Mammary epithelial cell (primary cell): ENCODE results near the gene NAB2.

Experiments
- CTCF ChIP-seq, 2 donors: IDR thresholded peaks in 1 of 2; conservative IDR thresholded peaks in 1 of 2; 2 replicates each; pipeline ENCODE4 v1.5.1; 2011 to 2012; ENCODE audit warnings: inconsistent platforms in 2 of 2, low read length in 2 of 2, mild to moderate bottlenecking in 2 of 2, control low read depth in 1 of 2, low read depth in 1 of 2; ENCODE audit not compliant: insufficient read depth in 1 of 2; ENCODE audit errors: extremely low read depth in 1 of 2
- EZH2 ChIP-seq: IDR thresholded peaks from 2 replicates; pipeline ENCODE4 v1.6.1; 2012; ENCODE audit warnings: low read length, inconsistent platforms, borderline replicate concordance

- TF ChIP-seq CTCF (conservative IDR thresholded peaks at IDR 0.05 in 1 of 2, IDR thresholded peaks at IDR 0.05 in 1 of 2; ENCODE audit: extremely low read depth in 1 of 2, insufficient read depth in 1 of 2, low read depth in 1 of 2, low read length in 2 of 2), result no peak
- TF ChIP-seq EZH2, result no peak
These were observed 16.3 kb downstream of the NAB2 start for GRCh38 chr12:57105011-57105753.
